NK-92 treated with Interleukin-12 subunit alpha and Interleukin-12 subunit beta, amount 100 ng/mL, for 24 hours (cell line): ENCODE results near the gene ACMSD.
"Not testable (repeated sequence)": the region's sequence is repeated elsewhere in the genome, so short reads cannot be mapped to it uniquely, and the experiment has no call there.

ENCODE experiments used
- DNase-seq: peaks from one replicate; lab custom pipeline; 2025; lab: John Stamatoyannopoulos, UW

ACMSD gene

DNA sequence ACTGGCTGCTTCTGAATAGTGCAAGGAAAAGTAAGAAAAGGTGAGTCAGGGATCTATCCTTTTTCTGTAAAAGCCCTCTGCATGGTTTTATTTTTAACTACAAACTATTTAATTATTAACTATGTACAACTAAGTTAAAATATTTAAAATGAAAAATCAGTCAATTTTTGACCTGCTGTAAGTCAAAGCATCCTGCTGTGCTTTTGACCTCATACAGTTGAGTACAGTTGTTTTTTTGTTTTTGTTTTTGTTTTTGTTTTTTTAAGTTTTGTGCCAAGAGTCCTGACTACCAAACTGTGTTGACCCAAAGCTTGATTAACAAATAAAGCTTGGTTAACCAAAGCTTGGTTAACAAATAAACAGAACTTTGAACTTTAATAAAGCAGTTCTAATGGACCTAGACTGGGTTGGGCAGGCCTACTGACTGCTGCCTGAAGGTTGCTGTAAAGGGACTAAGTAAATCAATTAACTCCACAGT is at the start of gene ACMSD:
TSS of gene ACMSD (plus strand) at position 474 of the 478 bp plus-strand sequence. CDS start 67 bp downstream, outside the sequence.
- no peak for DNase-seq

DNA sequence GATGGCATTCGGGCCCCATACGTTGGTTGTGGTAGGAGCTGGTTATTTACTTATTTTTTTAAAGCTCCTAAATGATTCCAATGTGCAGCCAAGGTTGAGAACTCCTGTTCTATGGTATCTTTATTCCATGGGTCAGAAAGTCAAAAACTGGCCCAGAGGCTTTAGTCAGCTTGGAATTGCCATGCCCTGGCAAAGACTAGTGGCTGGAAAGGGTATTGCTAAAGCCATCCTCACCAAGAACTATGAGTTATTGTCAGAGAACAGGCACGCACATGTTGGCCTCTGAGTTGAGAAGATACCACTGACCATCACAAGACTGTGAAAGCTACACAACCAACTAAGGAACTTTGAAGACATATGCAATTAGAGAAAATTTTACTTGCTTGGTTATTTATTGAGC is 47.9 kb upstream of the ACMSD start:
- no peak for DNase-seq

DNA sequence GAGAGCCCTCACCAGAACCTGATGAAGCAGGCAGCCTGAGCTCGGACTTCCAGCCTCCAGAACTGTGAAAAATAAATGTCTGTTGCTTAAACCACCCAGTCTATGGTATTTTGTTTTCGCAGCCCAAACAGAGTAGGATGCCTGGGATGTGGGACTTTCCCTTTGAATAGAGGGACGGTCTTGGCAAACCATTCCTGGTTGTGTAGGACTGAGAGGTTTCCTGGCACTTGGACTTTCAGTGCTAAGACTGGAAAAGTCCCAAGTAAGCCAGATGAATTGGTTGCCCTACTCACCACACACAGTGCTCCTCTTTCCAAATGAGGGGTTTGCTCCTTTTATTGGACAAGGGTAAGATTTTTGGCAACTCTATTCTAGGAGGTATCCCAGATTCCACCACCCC is 46.8 kb upstream of the ACMSD start:
- DNase-seq: no peak

DNA sequence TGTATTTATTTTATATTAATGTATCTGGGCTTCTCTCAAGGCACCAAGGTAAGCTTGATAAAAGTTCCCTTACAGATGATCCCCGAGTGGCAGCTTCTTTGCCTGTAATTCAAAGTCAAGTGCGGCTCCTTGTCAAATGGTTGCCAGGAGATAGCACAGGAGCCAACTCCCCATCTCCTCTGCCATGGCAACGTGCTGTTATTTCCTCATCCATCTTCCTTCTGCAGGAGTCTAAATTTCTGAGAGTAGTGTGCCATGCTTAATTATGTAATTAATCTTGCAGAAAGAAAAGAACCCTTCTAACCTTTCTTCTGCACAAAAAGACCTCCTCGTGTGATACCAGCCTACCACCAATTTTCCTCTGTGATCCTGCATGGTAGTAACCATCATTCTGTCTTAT is 46.2 kb upstream of the ACMSD start:
- no peak for DNase-seq

DNA sequence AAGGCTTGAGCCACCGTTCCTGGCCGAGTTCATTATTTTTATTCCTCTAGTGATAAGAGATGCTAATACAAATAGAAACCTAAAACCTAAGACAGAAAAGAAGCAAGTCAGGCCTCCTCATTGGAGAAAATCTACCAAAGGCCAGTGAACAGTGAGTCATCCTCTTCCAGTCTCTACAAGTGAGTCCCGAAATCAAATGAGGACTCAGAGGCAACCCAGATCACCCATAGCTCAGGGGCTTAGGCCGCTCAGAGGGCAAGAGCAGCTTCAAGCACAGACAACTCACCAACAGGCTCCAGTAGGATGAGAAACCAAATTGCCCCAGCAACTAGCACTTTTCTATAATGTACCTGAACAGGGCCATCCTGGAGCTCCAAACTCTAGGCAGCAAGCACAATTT is 42.7 kb upstream of the ACMSD start:
- no peak for DNase-seq

DNA sequence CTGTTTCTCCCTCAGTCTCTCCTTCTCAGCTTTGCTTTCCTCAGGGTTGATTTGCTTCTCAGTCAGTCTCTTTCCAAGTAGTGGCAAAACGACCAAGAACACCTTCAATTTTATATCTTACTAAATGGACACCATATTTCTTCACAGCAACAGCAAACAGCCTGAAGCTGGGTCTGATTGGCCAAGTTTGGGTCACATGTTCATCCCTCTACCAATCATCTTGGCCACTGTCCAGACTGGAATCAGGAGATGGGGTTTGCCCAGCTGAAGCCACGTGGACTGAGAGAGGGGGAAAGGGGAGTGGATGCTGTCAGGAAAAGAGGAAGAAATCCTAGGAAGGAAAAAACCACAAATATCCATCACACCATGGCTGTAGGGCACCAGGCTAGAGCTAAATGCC is 42.0 kb upstream of the ACMSD start:
- no peak for DNase-seq

DNA sequence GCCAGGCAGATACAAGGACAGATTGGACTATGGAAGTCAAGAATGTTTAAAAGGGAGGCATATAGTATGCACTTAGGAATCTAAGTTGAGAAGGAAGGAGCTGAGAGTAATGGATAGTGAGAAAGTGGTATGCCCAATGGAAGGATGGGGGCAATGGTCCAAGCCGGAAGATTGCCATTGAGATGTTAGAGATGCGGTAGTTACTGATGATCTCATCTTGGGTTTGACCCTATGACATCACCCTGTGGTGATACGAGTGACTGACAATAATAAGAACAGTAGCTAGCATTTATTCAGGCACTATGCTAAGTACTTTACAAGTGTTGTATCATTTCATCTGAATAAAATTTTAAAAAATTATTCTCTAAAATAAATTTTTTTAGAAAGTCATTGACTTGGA is 38.5 kb upstream of the ACMSD start:
- no peak for DNase-seq

DNA sequence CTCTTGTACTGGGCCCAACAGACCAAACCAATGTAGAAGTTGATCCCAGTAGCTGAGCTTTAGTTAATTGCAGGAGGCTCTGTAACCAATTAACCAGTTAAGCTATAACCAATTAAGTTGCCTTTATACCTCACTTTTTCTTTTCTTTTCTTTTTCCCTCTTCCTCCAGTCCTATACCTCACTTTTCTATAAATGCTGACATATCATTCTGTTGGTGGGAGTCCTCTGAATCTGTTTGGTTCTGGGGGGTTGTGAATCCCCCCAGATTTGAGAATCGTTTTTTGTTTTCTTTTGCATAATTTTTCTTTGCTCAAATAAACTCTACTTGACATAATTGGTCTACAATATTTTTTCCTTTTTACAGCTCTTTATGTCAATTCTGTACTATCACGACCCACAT is 38.1 kb upstream of the ACMSD start:
- DNase-seq: no peak

DNA sequence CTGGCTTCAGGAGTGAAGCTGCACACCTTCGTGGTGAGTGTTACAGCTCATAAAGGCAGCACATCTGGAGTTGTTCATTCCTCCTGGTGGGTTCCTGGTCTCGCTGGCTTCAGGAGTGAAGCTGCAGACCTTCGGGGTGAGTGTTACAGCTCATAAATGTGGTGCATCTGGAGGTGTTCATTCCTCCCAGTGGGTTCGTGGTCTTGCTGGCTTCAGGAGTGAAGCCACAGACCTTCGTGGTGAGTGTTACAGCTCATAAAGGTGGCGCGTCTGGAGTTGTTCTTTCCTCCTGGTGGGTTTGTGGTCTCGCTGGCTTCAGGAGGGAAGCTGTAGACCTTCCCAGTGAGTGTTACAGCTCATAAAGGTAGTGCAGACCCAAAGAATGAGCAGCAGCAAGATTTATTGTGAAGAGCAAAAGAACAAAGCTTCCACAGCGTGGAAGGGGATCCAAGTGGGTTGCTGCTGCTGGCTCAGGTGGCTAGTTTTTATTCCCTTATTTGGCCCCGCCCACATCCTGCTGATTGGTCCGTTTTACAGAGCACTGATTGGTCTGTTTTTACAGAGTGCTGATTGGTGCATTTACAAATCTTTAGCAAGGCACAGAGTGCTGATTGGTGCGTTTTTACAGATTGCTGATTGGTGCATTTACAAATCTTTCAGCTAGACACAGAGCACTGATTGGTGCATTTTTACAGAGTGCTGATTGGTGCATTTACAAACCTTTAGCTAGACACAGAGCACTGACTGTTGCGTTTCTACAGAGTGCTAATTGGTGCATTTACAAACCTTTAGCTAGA is 34.6 kb upstream of the ACMSD start:
- DNase-seq: not testable (repeated sequence)

DNA sequence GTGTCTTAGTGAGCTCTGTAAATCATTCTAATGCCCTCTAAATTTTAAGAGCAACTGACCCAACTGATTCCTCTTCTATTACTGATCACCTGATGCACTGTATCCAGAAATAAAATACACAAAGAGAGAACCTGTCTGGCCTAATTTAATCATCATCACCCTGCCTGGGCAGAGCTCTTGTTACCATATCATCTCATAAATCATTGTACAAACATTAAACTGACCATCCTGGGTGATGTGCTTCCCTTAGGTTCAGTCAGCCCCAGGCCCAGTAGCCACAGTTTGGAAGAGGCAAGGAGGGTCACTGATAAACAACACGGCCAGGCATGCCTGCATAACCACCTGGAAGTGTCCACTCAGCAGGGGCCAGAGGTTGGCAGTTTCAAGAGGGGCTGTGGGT is 22.7 kb upstream of the ACMSD start:
- no peak for DNase-seq

DNA sequence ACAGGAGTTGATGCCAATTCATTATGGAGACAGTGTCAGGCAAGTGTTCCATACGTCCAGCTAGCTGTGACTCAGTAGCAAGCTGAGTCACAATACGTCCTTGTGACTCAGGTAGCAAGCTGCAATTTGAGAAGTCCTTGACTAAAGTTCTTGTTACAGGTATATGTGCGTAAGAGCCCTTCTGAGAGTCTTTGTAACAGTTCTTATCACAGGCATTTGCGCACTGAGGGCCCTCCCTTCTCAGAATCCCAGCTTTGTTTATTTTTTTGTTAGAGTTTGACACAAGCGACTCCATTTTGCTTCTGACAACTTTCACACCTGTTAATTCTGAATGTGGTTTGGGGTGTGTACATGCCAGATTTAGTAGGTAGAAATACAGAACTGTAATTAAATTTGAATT is 20.1 kb upstream of the ACMSD start:
- DNase-seq: no peak

DNA sequence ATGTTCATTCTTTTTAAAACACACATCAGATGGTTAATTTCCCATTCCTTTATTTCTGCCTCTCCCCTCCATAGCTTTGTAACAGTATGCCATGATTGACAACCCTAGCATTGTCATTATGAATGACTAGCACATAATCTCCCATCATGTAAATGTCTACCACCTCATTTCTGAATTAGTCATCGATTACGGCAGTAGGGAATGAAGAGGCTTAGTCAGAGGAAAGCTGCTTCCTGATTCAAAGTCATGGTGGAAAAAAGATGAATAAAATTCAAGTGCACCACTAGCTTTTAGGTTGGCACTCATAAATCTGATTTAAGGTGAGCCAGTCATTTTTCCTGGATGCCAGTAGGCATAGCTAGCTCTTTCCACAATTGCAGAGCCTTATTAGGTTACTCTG is 19.1 kb upstream of the ACMSD start:
- DNase-seq: no peak

DNA sequence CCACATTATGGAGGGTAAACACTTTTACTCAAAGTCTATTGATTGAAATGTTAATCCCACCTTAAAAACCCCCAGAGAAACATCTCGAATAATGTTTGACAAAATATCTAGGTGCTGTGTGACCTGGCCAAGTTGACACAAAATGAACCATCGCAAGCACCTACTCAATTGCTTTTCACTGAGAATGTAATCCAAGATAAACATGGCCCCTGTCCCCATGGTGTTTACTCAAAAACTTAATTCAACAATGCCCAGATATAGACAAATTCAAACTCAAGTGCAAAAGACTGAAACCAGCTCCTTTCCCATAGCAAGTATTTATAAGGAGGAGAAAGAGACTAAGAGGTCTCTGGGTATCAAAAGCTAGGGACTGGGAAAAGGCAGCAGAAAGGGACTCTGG is 15.0 kb upstream of the ACMSD start:
- DNase-seq: no peak

DNA sequence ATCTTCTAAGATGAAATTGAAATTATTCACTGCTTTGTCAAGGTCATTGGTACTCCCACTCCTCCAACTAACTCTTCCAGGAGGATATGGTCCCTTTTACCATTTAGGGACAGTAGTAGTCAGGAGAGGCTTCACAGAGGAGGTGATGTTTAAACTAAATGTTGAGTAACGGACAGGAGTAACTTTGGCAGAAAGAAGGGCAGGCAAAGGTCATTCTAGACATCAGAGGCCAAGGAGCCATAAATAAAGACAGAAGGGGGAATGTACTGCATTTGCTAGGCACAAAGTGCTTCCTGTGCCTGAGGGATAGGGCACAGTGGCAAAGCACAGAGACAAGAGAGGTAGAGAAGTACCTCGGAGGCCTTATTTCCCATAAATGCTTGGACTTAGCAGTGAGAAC is 14.6 kb upstream of the ACMSD start:
- DNase-seq: no peak

DNA sequence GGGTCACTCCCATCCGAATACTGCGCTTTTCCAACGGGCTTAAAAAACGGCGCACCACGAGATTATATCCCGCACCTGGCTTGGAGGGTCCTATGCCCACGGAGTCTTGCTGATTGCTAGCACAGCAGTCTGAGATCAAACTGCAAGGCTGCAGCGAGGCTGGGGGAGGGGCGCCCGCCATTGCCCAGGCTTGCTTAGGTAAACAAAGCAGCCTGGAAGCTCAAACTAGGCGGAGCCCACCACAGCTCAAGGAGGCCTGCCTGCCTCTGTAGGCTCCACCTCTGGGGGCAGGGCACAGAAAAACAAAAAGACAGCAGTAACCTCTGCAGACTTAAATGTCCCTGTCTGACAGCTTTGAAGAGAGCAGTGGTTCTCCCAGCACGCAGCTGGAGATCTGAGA is 12.7 kb upstream of the ACMSD start:
- DNase-seq: not testable (repeated sequence)

DNA sequence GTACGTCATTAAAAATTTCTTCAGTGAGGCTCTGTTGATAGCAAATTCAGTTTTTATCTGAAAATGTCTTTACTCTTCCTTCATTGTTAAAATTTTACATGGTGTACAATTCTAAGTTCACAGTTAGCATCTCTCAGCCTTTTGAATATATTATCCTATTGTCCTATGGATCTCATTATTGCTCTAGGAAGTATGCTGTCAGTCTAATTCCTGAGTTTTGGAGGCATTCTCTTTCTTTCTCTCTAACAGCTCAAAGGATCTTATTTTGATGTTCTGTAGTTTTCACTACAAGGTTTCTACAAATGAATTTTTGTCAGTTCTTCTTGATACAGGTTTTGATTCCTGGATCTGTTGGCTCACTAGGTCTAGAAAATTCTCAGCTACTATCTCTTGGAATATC is 2.9 kb upstream of the ACMSD start:
- DNase-seq: no peak

DNA sequence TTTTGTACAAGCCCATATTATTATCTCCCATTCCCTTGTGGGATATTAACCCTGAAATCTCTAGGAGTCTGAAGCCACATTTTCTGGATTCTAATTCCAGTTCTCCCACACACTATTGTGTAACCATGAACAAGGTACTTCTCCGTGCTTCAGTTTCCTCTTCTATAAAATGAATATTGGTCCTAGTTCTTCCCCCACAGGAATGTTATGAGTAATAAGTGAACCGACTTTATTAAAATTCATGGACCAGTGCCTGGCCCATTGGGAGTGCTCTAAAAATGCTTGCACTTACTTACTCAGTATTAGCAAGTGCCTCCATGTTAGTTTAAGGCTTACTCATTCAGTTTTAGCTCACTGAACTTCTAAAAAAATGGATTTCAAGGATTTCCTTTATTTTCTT is 1.4 kb upstream of the ACMSD start:
- DNase-seq: no peak

DNA sequence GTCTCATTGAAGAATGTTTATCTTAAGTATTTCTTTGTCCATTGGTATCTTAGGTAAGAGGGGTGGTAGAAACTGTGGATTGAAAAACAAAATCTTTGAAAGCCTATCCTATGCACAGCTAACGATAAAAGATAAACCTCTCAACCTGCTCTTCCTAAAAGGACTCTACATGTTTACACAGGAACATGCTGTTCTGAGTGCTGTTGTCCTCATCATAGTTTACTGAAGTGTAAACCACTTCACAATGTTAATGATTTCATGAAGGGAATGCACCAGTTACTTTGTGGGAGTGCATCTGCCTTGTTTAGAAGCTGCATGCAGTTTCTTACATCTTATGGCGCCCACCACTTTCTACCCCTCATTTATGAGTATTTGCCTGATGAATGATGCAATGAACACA is 1.2 kb downstream of the ACMSD start:
- DNase-seq: no peak

DNA sequence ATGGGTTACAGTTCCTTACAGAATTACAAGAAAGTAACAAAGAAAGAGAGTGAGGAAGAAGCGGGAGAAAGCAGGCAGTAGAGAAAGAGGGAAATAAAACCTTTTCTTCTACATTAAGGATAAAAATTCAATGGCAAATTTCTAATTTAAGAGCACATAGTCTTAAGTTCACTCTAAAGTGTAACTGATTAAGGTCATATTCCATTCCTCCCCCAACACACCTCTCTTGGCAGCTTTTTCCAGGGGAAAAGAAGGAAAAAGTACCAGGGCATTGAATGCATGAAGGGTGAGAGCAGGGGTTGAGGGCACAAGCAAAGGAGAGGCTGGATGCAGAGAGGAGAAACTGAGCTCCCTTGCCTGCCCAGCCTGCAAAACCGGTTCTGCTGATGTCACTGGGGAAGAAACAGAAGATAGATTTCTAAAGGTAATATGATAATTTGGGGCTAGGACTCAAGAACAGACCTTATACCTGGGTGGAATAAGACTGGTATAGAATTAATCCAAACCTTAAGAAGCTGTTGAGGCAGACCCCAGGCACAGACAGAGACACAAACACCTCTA is 4.6 kb downstream of the ACMSD start:
- DNase-seq: no peak

DNA sequence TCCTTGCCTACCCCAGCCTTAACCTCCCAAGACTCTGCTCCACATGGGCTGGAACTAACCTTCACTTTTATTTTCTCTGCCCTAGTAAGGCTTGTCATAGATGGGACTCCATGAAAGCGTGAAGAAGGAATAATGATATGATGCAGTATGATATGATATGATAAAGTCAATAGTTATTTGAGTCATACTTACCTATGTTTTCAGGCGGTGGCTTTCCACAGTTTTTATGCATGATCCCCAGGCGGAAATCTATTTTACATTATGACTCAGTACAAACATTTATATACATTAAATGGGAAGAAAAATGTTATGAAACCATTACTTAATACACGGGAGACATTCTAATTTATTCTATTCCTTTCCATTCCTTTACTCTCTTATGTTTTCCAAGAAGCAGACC is 5.6 kb downstream of the ACMSD start:
- no peak for DNase-seq

DNA sequence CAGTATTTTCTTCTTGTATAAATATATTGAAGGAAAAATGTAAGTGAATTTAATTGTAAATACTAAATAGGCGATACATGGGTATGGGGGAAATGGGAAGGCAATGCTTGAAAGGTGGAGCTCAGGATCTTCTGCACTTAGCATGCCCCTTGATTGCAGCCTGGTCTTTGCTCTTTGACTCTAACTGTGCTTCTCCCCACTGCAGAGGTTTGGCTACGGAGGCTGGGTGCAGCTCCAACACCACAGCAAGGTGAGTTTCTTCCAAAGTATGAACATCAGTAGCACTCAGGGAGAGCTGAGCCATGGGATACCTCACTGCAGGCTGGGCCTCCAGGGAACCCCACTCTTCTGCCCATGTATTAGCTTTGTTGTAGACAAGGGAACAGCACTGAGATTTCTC is 6.6 kb downstream of the ACMSD start:
- DNase-seq: no peak

DNA sequence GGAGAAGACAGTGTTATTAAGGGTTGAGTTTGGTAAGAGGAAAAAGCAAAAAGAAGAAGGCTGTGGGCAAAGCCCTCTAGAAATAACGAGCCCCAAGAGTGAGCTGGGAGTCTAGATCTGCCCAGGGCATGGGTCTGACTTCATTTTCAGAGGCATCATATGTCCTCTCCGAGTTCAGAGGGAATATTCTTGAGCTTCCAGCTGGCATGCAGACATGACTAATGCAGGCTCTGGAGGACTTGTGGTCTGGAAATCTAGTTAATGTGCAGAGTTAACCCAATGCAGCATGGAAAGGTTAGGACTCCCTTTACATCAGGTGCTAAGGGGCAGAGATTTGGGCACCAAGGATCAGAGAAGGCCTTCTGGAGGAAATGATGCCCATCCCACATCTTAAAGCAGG is 7.3 kb downstream of the ACMSD start:
- DNase-seq: no peak

DNA sequence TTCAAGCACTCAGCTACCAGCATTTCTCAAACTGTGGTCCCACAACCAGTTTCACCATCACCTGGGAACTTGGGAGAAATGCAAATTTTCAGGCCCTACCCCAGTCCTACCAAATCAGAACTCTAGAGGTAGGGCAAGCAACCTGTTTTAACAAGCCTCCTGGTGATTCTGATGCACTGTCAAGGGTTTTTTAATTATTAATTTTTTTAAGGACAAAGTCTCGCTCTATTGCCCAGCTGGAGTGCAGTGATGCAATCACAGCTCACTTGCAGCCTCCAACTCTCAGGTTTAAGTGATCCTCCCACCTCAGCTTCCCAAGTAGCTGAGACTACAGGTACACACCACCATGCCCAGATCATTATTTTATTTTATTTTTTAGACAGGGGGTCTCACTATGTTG is 7.8 kb downstream of the ACMSD start:
- no peak for DNase-seq

DNA sequence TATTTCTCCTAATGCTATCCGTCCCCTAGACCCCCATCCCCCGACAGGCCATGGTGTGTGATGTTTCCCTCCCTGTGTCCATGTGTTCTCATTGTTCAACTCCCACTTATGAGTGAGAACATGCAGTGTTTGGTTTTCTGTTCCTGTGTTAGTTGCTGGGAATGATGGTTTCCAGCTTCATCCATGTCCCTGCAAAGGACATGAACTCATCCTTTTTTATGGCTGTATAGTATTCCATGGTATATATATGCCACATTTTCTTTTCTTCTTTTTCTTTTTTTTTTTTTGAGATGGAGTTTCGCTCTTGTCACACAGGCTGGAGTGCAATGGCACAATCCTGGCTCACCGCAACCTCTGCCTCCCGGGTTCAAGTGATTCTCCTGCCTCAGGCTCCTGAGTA is 9.2 kb downstream of the ACMSD start:
- DNase-seq: not testable (repeated sequence)
